GM12872 (cell line): Measurements from ENCODE around the gene EHD4.

Experiments used
- TF ChIP-seq, protein P1 (sequence below): IDR thresholded peaks from 3 replicates; pipeline ENCODE4 v1.5.1; 2011; ENCODE audit warnings: low read depth, mild to moderate bottlenecking, low read length, moderate library complexity; ENCODE audit not compliant: insufficient read depth

Gene EHD4

GRCh38 chr15:41900526-41901380 is 71.6 kb downstream of the EHD4 start:
- TF ChIP-seq, protein P1, sequence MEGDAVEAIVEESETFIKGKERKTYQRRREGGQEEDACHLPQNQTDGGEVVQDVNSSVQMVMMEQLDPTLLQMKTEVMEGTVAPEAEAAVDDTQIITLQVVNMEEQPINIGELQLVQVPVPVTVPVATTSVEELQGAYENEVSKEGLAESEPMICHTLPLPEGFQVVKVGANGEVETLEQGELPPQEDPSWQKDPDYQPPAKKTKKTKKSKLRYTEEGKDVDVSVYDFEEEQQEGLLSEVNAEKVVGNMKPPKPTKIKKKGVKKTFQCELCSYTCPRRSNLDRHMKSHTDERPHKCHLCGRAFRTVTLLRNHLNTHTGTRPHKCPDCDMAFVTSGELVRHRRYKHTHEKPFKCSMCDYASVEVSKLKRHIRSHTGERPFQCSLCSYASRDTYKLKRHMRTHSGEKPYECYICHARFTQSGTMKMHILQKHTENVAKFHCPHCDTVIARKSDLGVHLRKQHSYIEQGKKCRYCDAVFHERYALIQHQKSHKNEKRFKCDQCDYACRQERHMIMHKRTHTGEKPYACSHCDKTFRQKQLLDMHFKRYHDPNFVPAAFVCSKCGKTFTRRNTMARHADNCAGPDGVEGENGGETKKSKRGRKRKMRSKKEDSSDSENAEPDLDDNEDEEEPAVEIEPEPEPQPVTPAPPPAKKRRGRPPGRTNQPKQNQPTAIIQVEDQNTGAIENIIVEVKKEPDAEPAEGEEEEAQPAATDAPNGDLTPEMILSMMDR: no peak

GRCh38 chr15:41899854-41900442 is 72.4 kb downstream of the EHD4 start:
- TF ChIP-seq, protein P1: no peak

DNA sequence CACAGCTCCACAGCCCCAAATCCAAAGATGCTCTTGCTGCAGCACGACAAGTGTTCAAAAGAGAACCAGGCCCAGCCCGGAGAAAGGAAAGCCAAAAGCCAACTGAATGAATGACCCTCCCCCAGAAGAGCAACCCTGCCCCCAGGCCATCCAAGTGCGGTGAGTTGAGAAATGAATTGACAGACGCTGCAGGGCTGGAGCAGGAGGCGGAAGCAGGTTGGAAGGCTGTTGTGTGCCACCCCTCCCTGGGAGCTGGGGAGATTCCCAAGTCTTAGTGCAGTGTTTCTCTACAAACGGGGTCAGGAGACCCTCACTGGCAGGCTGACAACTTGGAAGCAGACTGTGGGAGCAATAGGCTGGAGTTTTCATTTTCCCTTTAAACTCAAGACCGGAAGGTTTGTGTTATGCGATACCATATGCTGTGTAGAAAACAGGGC is 75.0 kb downstream of the EHD4 start:
- TF ChIP-seq, protein P1: no peak

DNA sequence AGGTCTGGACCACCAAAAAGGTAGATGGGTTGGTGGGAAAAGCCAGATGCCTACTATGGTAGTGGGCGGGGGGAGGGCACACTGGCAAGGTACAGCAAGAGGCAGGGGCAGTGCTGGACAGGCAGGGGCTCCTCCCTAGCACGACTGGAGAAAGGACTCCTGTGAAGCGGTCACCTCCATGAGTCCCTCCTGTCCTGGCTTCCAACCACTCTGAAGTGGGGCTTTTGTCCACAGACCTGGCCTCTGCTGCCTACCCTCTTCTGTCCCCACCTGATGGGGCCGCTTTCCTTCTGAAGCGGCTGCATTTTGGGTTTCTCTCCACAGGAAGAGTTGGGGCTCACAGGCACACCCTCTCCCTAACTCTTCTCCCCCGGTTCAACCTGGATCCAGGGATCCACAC is 75.8 kb downstream of the EHD4 start:
- TF ChIP-seq, protein P1: no peak

DNA sequence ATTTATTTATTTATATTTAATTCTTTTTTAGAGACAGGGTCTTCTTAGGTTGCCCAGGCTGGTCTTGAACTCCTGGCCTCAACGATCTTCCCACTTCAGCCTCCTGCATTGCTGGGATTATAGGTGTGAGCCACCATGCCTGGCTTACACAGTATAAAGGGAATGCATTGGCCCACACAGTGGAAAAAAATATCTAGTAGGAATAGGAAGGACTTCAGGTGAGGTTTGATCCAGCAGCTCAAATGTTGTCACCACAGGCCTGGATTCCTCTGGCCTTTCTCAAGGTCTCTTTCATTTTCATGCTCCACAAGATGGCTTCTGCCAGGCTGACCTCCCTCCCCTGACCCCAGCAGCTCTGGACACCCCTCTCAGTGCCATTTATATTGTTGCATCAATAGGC is 76.4 kb downstream of the EHD4 start:
- TF ChIP-seq, protein P1: no peak

DNA sequence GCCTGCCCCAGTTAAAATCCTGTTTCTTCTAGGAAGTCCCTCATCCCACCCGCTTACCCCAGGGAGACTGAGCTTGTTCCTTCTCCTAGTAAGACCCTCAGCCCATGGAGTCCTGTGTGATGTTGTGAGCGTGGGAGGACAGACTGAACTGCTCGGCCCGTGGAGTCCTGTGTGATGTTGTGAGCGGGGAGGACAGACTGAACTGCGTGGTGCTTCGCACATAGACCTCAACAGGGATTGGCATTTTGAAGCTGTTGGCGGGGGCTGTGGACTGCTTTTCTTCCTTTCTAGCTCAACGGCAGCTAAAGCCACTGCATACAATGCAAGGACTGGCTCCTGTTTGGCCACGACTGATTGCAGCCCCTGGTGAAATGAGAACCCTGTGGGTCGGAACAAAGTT is 76.9 kb downstream of the EHD4 start:
- TF ChIP-seq, protein P1: no peak

DNA sequence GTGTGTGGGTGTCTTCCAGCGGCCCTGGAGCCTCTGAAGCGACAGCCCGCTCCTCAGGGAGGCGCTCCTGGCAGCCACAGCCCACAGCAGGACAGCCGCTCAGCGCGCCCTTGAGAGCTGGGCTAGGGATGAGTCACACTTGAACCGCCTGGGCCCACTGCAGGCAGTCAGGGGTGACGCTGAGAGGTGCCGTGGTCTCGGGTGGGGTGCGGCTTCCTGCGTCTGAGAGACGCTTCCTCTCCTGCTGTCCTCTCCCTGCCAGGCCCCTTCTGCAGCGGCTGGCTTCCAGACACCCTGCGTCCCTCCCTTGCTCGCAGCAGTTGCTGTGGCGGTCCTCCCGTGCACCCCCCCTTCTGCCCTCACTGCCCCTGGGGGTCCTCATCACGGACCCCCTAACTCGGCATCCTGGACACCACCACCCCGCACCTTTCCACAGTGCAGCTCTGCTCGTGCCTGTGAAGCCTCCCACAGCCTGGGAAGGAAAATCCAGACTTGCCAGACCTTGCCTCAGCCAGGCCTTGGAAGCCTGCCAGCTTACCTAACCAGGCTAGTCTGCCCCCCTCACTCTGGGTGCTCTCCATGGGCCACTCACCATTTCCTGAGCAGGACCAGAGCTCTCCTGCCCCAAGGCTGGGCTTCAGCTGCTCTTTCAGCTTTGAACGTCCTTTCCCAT is 77.4 kb downstream of the EHD4 start:
- TF ChIP-seq, protein P1: 0 out of 3 replicates have a peak, but pooled peaks have one; percentile 12
